Thoracic aorta (tissue), 2 donors: Measurements from ENCODE around the gene LTK. TPM values are rescaled to one million over a fixed set of nuclear protein-coding genes. Genes with fewer than 3 reads are reported as not detected.

Source experiments
- ATAC-seq: fragments of 150-250 bp; one replicate; pipeline ENCODE4 v1.8.0; 2017; ENCODE audit warnings: low read depth; ENCODE audit not compliant: insufficient number of reproducible peaks, low FRiP score
- DNase-seq: peaks from one replicate; pipeline ENCODE4 v3.0.0-alpha.2; 2020; ENCODE audit warnings: low spot score
- H3K27ac ChIP-seq, 2 donors: fragments of 200-600 bp; sonication (generic); 1 replicate in 1 of 2; 2 replicates in 1 of 2; pipeline ENCODE4 v1.5.1; 2016; ENCODE audit warnings: mild to moderate bottlenecking in 2 of 2, moderate library complexity in 2 of 2
- H3K27me3 ChIP-seq: fragments of 200-600 bp; sonication (generic); replicated peaks from 2 replicates; pipeline ENCODE4 v1.6.0; 2016; ENCODE audit warnings: mild to moderate bottlenecking; ENCODE audit not compliant: insufficient read depth
- H3K36me3 ChIP-seq: fragments of 200-600 bp; sonication (generic); one replicate; pipeline ENCODE4 v1.5.1; 2016
- H3K4me1 ChIP-seq, 2 donors: fragments of 200-600 bp; sonication (generic); 1 replicate in 1 of 2; 2 replicates in 1 of 2; pipeline versions ENCODE4 v1.5.1 to v1.6.0; 2016; ENCODE audit warnings: low read depth in 2 of 2, mild to moderate bottlenecking in 1 of 2; ENCODE audit not compliant: control insufficient read depth in 1 of 2
- H3K4me3 ChIP-seq: fragments of 200-600 bp; sonication (generic); 2 replicates; pipeline ENCODE4 v1.5.1; 2016; ENCODE audit warnings: mild to moderate bottlenecking
- H3K9me3 ChIP-seq: fragments of 200-600 bp; sonication (generic); 2 replicates; pipeline ENCODE4 v1.5.1; 2016
- total RNA-seq, 2 donors: library from RNA; depleted of rRNA; stranded (reverse); fragments of >200 nt; gene quantifications; one replicate each; pipeline versions ENCODE4 v1.1.0 to v1.2.3, GENCODE V29; 2016
- TF ChIP-seq, protein P1 (sequence below): fragments of 200-600 bp; sonication (generic); IDR thresholded peaks from one replicate; pipeline ENCODE4 v1.5.1; 2019; ENCODE audit warnings: antibody characterized with exemption

The LTK gene
- total RNA-seq, 2 donors from 2014 or later, result 0.35 to 0.81 TPM

DNA sequence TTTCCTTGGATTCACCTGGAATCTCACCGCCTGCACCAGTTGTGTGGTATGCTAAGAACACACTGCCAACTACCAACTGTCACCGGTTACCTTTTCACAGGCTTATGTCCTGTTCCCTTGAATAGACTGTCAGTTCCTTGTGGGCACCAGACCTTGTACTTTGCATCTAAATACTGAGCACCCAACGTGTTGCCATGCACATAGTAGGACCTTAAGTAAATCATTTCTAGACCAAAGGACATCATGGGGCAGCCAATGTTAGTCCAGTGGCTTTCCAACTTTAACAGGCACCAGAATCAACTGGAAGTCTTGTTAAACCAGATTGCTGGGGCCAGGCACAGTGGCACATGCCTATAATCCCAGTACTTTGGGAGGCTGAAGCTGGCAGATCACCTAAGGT lies 31.6 kb upstream of the LTK start:
- no peak overlapping the region for H3K27ac ChIP-seq

DNA sequence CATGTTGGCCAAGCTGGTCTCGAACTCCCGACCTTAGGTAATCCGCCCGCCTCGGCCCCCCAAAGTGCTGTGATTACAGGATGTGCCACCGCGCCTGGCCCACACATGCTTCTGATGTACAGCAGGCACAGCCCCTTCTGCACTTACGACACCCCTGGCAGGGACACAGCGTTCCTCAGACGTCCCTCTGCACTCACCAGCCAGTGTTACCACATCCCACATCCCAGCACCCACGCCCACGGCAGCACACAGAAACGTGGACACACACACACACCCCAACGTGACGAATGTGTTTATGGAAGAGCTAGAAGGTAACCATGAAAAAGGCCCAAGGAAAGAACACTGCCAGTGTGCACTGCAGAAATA lies 31.0 kb upstream of the LTK start:
- H3K36me3 ChIP-seq, result no peaks in the 10 kb centered on the region
- peak overlapping the region; percentile 100 for H3K4me3 ChIP-seq
- TF ChIP-seq, protein P1, sequence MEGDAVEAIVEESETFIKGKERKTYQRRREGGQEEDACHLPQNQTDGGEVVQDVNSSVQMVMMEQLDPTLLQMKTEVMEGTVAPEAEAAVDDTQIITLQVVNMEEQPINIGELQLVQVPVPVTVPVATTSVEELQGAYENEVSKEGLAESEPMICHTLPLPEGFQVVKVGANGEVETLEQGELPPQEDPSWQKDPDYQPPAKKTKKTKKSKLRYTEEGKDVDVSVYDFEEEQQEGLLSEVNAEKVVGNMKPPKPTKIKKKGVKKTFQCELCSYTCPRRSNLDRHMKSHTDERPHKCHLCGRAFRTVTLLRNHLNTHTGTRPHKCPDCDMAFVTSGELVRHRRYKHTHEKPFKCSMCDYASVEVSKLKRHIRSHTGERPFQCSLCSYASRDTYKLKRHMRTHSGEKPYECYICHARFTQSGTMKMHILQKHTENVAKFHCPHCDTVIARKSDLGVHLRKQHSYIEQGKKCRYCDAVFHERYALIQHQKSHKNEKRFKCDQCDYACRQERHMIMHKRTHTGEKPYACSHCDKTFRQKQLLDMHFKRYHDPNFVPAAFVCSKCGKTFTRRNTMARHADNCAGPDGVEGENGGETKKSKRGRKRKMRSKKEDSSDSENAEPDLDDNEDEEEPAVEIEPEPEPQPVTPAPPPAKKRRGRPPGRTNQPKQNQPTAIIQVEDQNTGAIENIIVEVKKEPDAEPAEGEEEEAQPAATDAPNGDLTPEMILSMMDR, result no peak
- ATAC-seq (no peak), DNase-seq (no peak)
- peaks cover 3 to 10% of the 10 kb centered on the region in 2 donors for H3K4me1 ChIP-seq
- no peaks in the 10 kb centered on the region for H3K9me3 ChIP-seq
- no peak overlapping the region for H3K27ac ChIP-seq
- no peaks in the 10 kb centered on the region for H3K27me3 ChIP-seq

More for the DNA sequence above, 31.6 kb upstream of the LTK start:
- Histone ChIP-seq H3K9me3 (no peaks in the 10 kb centered on the region), H3K27me3 (no peaks in the 10 kb centered on the region), H3K4me3 (no peak overlapping the region), H3K4me1 (peaks cover 3 to 10% of the 10 kb centered on the region in 2 donors), H3K36me3 (no peaks in the 10 kb centered on the region)
- DNase-seq (no peak), ATAC-seq (no peak)
- TF ChIP-seq, protein P1, result no peak

DNA sequence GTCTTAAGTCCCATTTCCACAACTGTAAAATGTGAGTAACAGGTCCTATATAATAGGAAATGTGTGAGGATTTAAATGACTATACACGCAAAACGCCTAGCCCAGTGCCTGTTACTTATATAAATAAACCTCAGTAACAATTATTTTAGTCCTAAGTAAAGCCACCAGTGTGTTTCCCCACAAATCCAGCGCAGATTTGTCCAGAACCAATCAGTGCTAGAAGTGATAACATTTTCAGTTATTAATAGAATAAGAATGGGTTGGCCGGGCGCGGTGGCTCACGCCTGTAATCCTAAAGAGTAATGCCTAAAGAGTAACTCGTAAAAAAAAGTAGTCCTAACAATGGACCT lies 29.9 kb upstream of the LTK start:
- Histone ChIP-seq H3K4me3 (peak overlapping the region; percentile 100), H3K27me3 (no peaks in the 10 kb centered on the region), H3K36me3 (no peaks in the 10 kb centered on the region), H3K9me3 (no peaks in the 10 kb centered on the region), H3K4me1 (peaks cover 3 to 10% of the 10 kb centered on the region in 2 donors), H3K27ac (peak overlapping the region in 1 of 2 donors; percentile 61)
- ATAC-seq, result no peak
- DNase-seq, result no peak
- TF ChIP-seq, protein P1, result no peak

DNA sequence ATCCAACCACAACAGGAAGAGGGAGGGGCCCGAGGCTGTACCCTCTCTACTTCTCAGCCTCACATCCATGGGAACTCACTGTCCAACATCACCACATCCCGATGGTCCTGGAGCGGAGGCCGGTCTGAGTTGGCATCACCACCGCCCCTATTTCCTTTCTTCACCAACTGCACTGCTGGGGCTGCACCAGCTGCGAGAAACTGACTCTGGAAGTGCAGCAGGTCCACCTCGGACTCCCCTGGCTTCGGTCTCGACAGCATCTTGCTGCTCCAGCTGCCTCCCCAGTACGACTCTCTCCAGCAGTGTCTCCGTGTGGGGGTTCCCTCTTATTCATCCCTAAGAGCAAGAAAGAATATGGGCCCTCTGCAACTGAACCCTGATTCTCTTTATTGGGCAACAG lies 23.2 kb upstream of the LTK start:
- no peak for DNase-seq
- Histone ChIP-seq H3K27ac (no peak overlapping the region), H3K4me3 (no peak overlapping the region), H3K4me1 (no peaks in the 10 kb centered on the region), H3K9me3 (no peaks in the 10 kb centered on the region), H3K36me3 (peaks cover 31% of the 10 kb centered on the region), H3K27me3 (no peaks in the 10 kb centered on the region)
- TF ChIP-seq, protein P1, result no peak
- no peak for ATAC-seq

DNA sequence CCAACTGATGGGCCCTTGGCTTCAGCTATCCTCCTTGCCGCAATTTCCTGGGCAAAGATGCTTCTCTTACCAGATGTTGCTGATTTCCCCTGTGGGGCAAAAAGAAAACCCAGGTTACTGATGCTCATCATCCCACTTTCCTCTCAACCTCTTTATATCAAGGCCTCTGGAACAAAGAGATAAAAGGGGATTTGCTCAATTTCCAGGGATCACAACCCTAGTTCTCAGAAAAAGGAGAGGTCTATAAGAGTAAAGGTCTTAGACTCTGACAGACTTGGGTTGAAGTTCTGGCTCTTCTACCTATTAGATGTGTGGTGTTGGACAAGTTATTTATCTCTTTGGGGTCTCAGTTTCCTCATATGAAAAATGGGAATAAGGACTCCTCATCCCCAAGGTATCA lies 21.9 kb upstream of the LTK start:
- H3K4me1 ChIP-seq, result no peaks in the 10 kb centered on the region
- no peak overlapping the region for H3K27ac ChIP-seq
- H3K4me3 ChIP-seq, result no peak overlapping the region
- H3K9me3 ChIP-seq, result no peaks in the 10 kb centered on the region
- TF ChIP-seq, protein P1, result no peak
- H3K27me3 ChIP-seq, result no peaks in the 10 kb centered on the region
- H3K36me3 ChIP-seq, result peaks cover 40% of the 10 kb centered on the region
- DNase-seq, result no peak
- ATAC-seq, result no peak
